ENCODE measurements around the gene CRB1.
A peak's percentile ranks its signal among the peaks of the same experiment; 100 is the strongest.
"Not testable (repeated sequence)": the region's sequence is repeated elsewhere in the genome, so short reads cannot be mapped to it uniquely, and the experiment has no call there.

Gene CRB1

GRCh38 chr1:197402189-197402588 lies 134.1 kb downstream of the CRB1 start:
- DNase-seq: no peak

- DNase-seq: not testable (repeated sequence)
Observed at GRCh38 chr1:197404774-197405173, 136.7 kb downstream of the CRB1 start.

GRCh38 chr1:197405614-197406013 lies 137.6 kb downstream of the CRB1 start:
- DNase-seq: not testable (repeated sequence)

- no peak for DNase-seq
Observed at GRCh38 chr1:197413564-197413963, 145.5 kb downstream of the CRB1 start.

GRCh38 chr1:197415221-197415620 lies 147.2 kb downstream of the CRB1 start:
- DNase-seq: no peak

GRCh38 chr1:197418693-197419092 lies 150.6 kb downstream of the CRB1 start:
- no peak for DNase-seq

GRCh38 chr1:197422993-197423392 lies 154.9 kb downstream of the CRB1 start:
- DNase-seq: peak; percentile 20

- DNase-seq: no peak
Observed at GRCh38 chr1:197424380-197424779, 156.3 kb downstream of the CRB1 start.

GRCh38 chr1:197429372-197429771 lies 161.3 kb downstream of the CRB1 start:
- DNase-seq: no peak

GRCh38 chr1:197435224-197435623 lies 167.2 kb downstream of the CRB1 start:
- DNase-seq: no peak

- DNase-seq: no peak
Observed at GRCh38 chr1:197437601-197438000, 169.5 kb downstream of the CRB1 start.

- DNase-seq: no peak
Observed at GRCh38 chr1:197438010-197438790, 170.1 kb downstream of the CRB1 start.

GRCh38 chr1:197439708-197440280 lies 171.7 kb downstream of the CRB1 start:
- DNase-seq: no peak

GRCh38 chr1:197440715-197441114 lies 172.7 kb downstream of the CRB1 start:
- DNase-seq: no peak

GRCh38 chr1:197441999-197442414 lies 174.0 kb downstream of the CRB1 start:
- DNase-seq: no peak

- no peak for DNase-seq
Observed at GRCh38 chr1:197444755-197445154, 176.7 kb downstream of the CRB1 start.

- DNase-seq: no peak
Observed at GRCh38 chr1:197448121-197448779, 180.2 kb downstream of the CRB1 start.

GRCh38 chr1:197451381-197451780 lies 183.3 kb downstream of the CRB1 start:
- no peak for DNase-seq

- DNase-seq: no peak
Observed at GRCh38 chr1:197453376-197454058, 185.5 kb downstream of the CRB1 start.

GRCh38 chr1:197462539-197462938 lies 194.5 kb downstream of the CRB1 start:
- DNase-seq: no peak

GRCh38 chr1:197463142-197463541 lies 195.1 kb downstream of the CRB1 start:
- DNase-seq: no peak

GRCh38 chr1:197464044-197464443 lies 196.0 kb downstream of the CRB1 start:
- no peak for DNase-seq

- no peak for DNase-seq
Observed at GRCh38 chr1:197465528-197466327, 197.7 kb downstream of the CRB1 start.
